WTC11 (cell line): Measurements from ENCODE around the gene HSD17B14. TPM values are rescaled to one million over a fixed set of nuclear protein-coding genes. Genes with fewer than 3 reads are reported as not detected.

Source experiments
- ATAC-seq: fragments of 200-7000 bp; cut with Tn5 transposase; 2 replicates; pipeline ENCODE4 v1.10.0; 2021; ENCODE audit warnings: mild to moderate bottlenecking, moderate library complexity
- CTCF ChIA-PET: fragments of 300-600 bp; sonication (Branson Sonifier 250); formaldehyde crosslinking; loops from one replicate; lab custom pipeline; 2021; ENCODE audit warnings: antibody characterized with exemption; lab: Charles Lee
- POLR2A ChIA-PET: fragments of 350-600 bp; sonication (Branson Sonifier 250); formaldehyde crosslinking; loops from one replicate; lab custom pipeline; 2021; ENCODE audit warnings: antibody characterized with exemption; lab: Charles Lee
- DNase-seq: peaks from one replicate; pipeline ENCODE4 v3.0.0; 2021; ENCODE audit warnings: low spot score
- H3K27ac Mint-ChIP-seq: 2 replicates; pipeline ENCODE4 v1.8.0; 2021; ENCODE audit warnings: mixed read lengths
- H3K27me3 Mint-ChIP-seq: 2 replicates; pipeline ENCODE4 v1.8.0; 2021; ENCODE audit warnings: low read depth, mild to moderate bottlenecking, moderate library complexity, mixed read lengths
- H3K36me3 Mint-ChIP-seq: 2 replicates; pipeline ENCODE4 v1.8.0; 2021; ENCODE audit warnings: mixed read lengths
- H3K4me1 Mint-ChIP-seq: 2 replicates; pipeline ENCODE4 v1.8.0; 2022; ENCODE audit warnings: mixed read lengths
- H3K4me3 Mint-ChIP-seq: 2 replicates; pipeline ENCODE4 v1.8.0; 2021; ENCODE audit warnings: mild to moderate bottlenecking, moderate library complexity, mixed read lengths
- H3K9me3 Mint-ChIP-seq: 2 replicates; pipeline ENCODE4 v1.8.0; 2021; ENCODE audit warnings: mixed read lengths
- ARID4B ChIP-seq: sonication (generic); formaldehyde crosslinking; IDR thresholded peaks from 2 replicates; pipeline ENCODE4 v1.8.0; 2023; ENCODE audit warnings: missing genetic modification reagents, mild to moderate bottlenecking, borderline replicate concordance
- ATF3 ChIP-seq: sonication (generic); formaldehyde crosslinking; conservative IDR thresholded peaks from 2 replicates; pipeline ENCODE4 v1.8.1; 2022; ENCODE audit warnings: mild to moderate bottlenecking, missing genetic modification reagents
- CBFB ChIP-seq: sonication (generic); formaldehyde crosslinking; IDR thresholded peaks from 2 replicates; pipeline ENCODE4 v1.8.1; 2022; ENCODE audit warnings: mild to moderate bottlenecking, low read depth, missing genetic modification reagents
- CREB1 ChIP-seq: sonication (generic); formaldehyde crosslinking; IDR thresholded peaks from 2 replicates; pipeline ENCODE4 v1.8.0; 2023; ENCODE audit warnings: mild to moderate bottlenecking, missing genetic modification reagents
- E2F1 ChIP-seq: sonication (generic); formaldehyde crosslinking; IDR thresholded peaks from 2 replicates; pipeline ENCODE4 v1.8.0; 2022; ENCODE audit warnings: mild to moderate bottlenecking, missing genetic modification reagents
- FOXP1 ChIP-seq: sonication (generic); formaldehyde crosslinking; IDR thresholded peaks from 2 replicates; pipeline ENCODE4 v1.8.0; 2022; ENCODE audit warnings: missing genetic modification reagents, mild to moderate bottlenecking, moderate library complexity, borderline replicate concordance
- IRF2 ChIP-seq: sonication (generic); formaldehyde crosslinking; IDR thresholded peaks from 2 replicates; pipeline ENCODE4 v1.8.0; 2022; ENCODE audit warnings: low read depth, missing genetic modification reagents, borderline replicate concordance
- PREB ChIP-seq: sonication (generic); formaldehyde crosslinking; IDR thresholded peaks from 2 replicates; pipeline ENCODE4 v1.8.1; 2022; ENCODE audit warnings: mild to moderate bottlenecking, missing genetic modification reagents, moderate library complexity, borderline replicate concordance
- ZBTB43 ChIP-seq: sonication (generic); formaldehyde crosslinking; IDR thresholded peaks from 2 replicates; pipeline ENCODE4 v1.8.1; 2023; ENCODE audit warnings: mild to moderate bottlenecking, missing genetic modification reagents
- ZNF121 ChIP-seq: sonication (generic); formaldehyde crosslinking; IDR thresholded peaks from 2 replicates; pipeline ENCODE4 v1.8.0; 2023; ENCODE audit warnings: missing genetic modification reagents
- ZNF138 ChIP-seq: sonication (generic); formaldehyde crosslinking; conservative IDR thresholded peaks from 2 replicates; pipeline ENCODE4 v1.8.1; 2022; ENCODE audit warnings: mild to moderate bottlenecking, moderate library complexity, missing genetic modification reagents
- ZNF281 ChIP-seq: sonication (generic); formaldehyde crosslinking; IDR thresholded peaks from 2 replicates; pipeline ENCODE4 v1.8.0; 2023; ENCODE audit warnings: mild to moderate bottlenecking, missing genetic modification reagents
- ZSCAN18 ChIP-seq: fragments of 250-450 bp; sonication (Bioruptor Pico); IDR thresholded peaks from 2 replicates; pipeline ENCODE4 v2.1.2; 2022; ENCODE audit warnings: mild to moderate bottlenecking, moderate library complexity
- total RNA-seq: library from RNA; stranded (reverse); gene quantifications from 3 replicates; pipeline ENCODE4 v1.2.3, GENCODE V29; 2021

HSD17B14 gene
- total RNA-seq, 1 experiment from 2014 or later, result 11.4 TPM

- DNase-seq, result no peak
- TF ChIP-seq IRF2 (CRISPR knock-in tag), result no peak
- no peak for TF ChIP-seq ZNF138
- TF ChIP-seq ARID4B (CRISPR knock-in tag), result no peak
- no peak for TF ChIP-seq ZNF281 (CRISPR knock-in tag)
- 0 out of 2 replicates have a peak, but pooled peaks have one; percentile 18 for TF ChIP-seq ATF3
- TF ChIP-seq PREB (CRISPR knock-in tag), result no peak
- TF ChIP-seq E2F1, result no peak
- TF ChIP-seq CBFB, result no peak
- peaks cover 13% of the 10 kb centered on the region for H3K27me3 Mint-ChIP-seq
- POLR2A ChIA-PET, result no interaction called here
- H3K4me3 Mint-ChIP-seq, result no peak overlapping the region
- ATAC-seq, result no peak
- H3K36me3 Mint-ChIP-seq, result no peaks in the 10 kb centered on the region
- 0 out of 2 replicates have a peak, but pooled peaks cover 3% of the 10 kb centered on the region for H3K9me3 Mint-ChIP-seq
- H3K27ac Mint-ChIP-seq, result no peak overlapping the region
- no peaks in the 10 kb centered on the region for H3K4me1 Mint-ChIP-seq
- CTCF ChIA-PET, result no interaction called here
Measured at GRCh38 chr19:48822514-48822913, 13.8 kb downstream of the HSD17B14 start.

- CTCF ChIA-PET, result interaction anchor here (0.6 to 0.7 kb wide), 2 partner anchors 22 to 121 kb away, joined by 3 to 4 read pairs; no protein-coding TSS in a partner anchor
- Mint-ChIP-seq H3K27me3 (peaks cover 15% of the 10 kb centered on the region), H3K36me3 (no peaks in the 10 kb centered on the region)
- TF ChIP-seq ZNF121 (CRISPR knock-in tag) (no peak), FOXP1 (CRISPR knock-in tag) (no peak), CREB1 (no peak), ZBTB43 (CRISPR knock-in tag) (no peak), ZSCAN18 (CRISPR knock-in tag) (no peak)
- TF ChIP-seq, all 79 proteins: peak for 0
- no peak for ATAC-seq
- H3K27ac Mint-ChIP-seq, result no peak overlapping the region
- POLR2A ChIA-PET, result no interaction called here
- DNase-seq, result no peak
- no peak overlapping the region for H3K4me3 Mint-ChIP-seq
- H3K9me3 Mint-ChIP-seq, result 0 out of 2 replicates have a peak, but pooled peaks cover 2% of the 10 kb centered on the region
- H3K4me1 Mint-ChIP-seq, result no peaks in the 10 kb centered on the region
Measured at GRCh38 chr19:48821633-48822032, 14.7 kb downstream of the HSD17B14 start.
